GM12878 (cell line): ENCODE results near the gene RASGRP3. TPM values are rescaled to one million over a fixed set of nuclear protein-coding genes. Genes with fewer than 3 reads are reported as not detected.

Source experiments
- ATF7 ChIP-seq: fragments of 450-650 bp; IDR thresholded peaks from 2 replicates; pipeline ENCODE4 v1.6.1; 2016; ENCODE audit warnings: low read depth, mild to moderate bottlenecking
- CBFB ChIP-seq: IDR thresholded peaks from 2 replicates; pipeline ENCODE4 v1.6.1; 2016; ENCODE audit warnings: antibody characterized with exemption, low read depth
- CBX3 ChIP-seq: fragments of 200-600 bp; sonication (generic); IDR thresholded peaks from 2 replicates; pipeline ENCODE4 v1.6.1; 2016; ENCODE audit warnings: low read depth, borderline replicate concordance
- CBX5 ChIP-seq: sonication (generic); IDR thresholded peaks from 2 replicates; pipeline ENCODE4 v1.6.1; 2016; ENCODE audit warnings: low read depth, moderate library complexity, mild to moderate bottlenecking, inconsistent platforms
- CREM ChIP-seq: IDR thresholded peaks from 2 replicates; pipeline ENCODE4 v1.6.1; 2014; ENCODE audit warnings: antibody characterized with exemption, low read depth
- CTCF ChIP-seq, 3 experiments: IDR thresholded peaks in 2 of 3; conservative IDR thresholded peaks in 1 of 3; 2 replicates each; pipeline ENCODE4 v1.5.1; 2011; ENCODE audit warnings: low read depth in 3 of 3, low read length in 3 of 3, mild to moderate bottlenecking in 3 of 3, control low read depth in 2 of 3, moderate library complexity in 2 of 3, inconsistent platforms in 1 of 3, mixed read lengths in 1 of 3; ENCODE audit not compliant: control insufficient read depth in 2 of 3, insufficient read depth in 1 of 3; ENCODE audit errors: extremely low read depth in 1 of 3
- FOS ChIP-seq: IDR thresholded peaks from 3 replicates; pipeline ENCODE4 v1.6.1; 2011; ENCODE audit warnings: borderline replicate concordance; ENCODE audit not compliant: insufficient read length; ENCODE audit errors: extremely low read depth
- GATAD2B ChIP-seq: fragments of 450-650 bp; conservative IDR thresholded peaks from 2 replicates; pipeline ENCODE4 v1.6.1; 2017; ENCODE audit warnings: low read depth, mild to moderate bottlenecking, moderate library complexity
- IRF4 ChIP-seq: IDR thresholded peaks from 2 replicates; pipeline ENCODE4 v1.6.1; 2011; ENCODE audit warnings: low read depth, low read length
- KDM1A ChIP-seq: fragments of 200-600 bp; sonication (generic); IDR thresholded peaks from 2 replicates; pipeline ENCODE4 v1.6.1; 2016; ENCODE audit warnings: borderline replicate concordance
- KLF5 ChIP-seq: fragments of 450-650 bp; IDR thresholded peaks from 2 replicates; pipeline ENCODE4 v1.6.1; 2014; ENCODE audit warnings: mild to moderate bottlenecking; ENCODE audit not compliant: partially characterized antibody
- NRF1 ChIP-seq: conservative IDR thresholded peaks from 2 replicates; pipeline ENCODE4 v1.6.1; 2011; ENCODE audit warnings: mild to moderate bottlenecking, low read depth, low read length, improper control_type of control experiment
- PML ChIP-seq: IDR thresholded peaks from 2 replicates; pipeline ENCODE4 v1.6.1; 2012; ENCODE audit warnings: low read length, inconsistent platforms
- POLR2A ChIP-seq: IDR thresholded peaks from 2 replicates; pipeline ENCODE4 v1.6.1; 2011; ENCODE audit warnings: low read depth, mild to moderate bottlenecking, low read length
- POU2F2 ChIP-seq: IDR thresholded peaks from 3 replicates; pipeline ENCODE4 v1.6.1; 2011; ENCODE audit warnings: low read depth, mild to moderate bottlenecking, low read length, borderline replicate concordance
- PRDM15 ChIP-seq: fragments of 450-650 bp; formaldehyde crosslinking; IDR thresholded peaks from 2 replicates; pipeline ENCODE4 v1.4.0; 2020; ENCODE audit warnings: mild to moderate bottlenecking, moderate library complexity
- SMARCA5 ChIP-seq: fragments of 450-650 bp; IDR thresholded peaks from 2 replicates; pipeline ENCODE4 v1.6.1; 2017; ENCODE audit warnings: mild to moderate bottlenecking
- SREBF1 ChIP-seq: IDR thresholded peaks from 2 replicates; pipeline ENCODE4 v1.6.1; 2012; ENCODE audit warnings: mild to moderate bottlenecking, low read length
- SREBF2 ChIP-seq: IDR thresholded peaks from 2 replicates; pipeline ENCODE4 v1.6.1; 2012; ENCODE audit warnings: mild to moderate bottlenecking, low read length
- SRF ChIP-seq, 2 experiments: IDR thresholded peaks; 2 replicates each; pipeline ENCODE4 v1.6.1; 2011; ENCODE audit warnings: low read depth in 2 of 2, low read length in 2 of 2, mild to moderate bottlenecking in 1 of 2, moderate library complexity in 1 of 2
- ZNF687 ChIP-seq: fragments of 450-650 bp; IDR thresholded peaks from 2 replicates; pipeline ENCODE4 v1.6.1; 2017; ENCODE audit warnings: mild to moderate bottlenecking, moderate library complexity
- polyA plus RNA-seq, 11 experiments: library from polyadenylated mRNA; depleted of rRNA in 4 of 11; unstranded in 6 of 11; stranded (reverse) in 5 of 11; fragments of >200 nt; fragmentation: Nextera tagmentation in 4 of 11; fragmentation: Illumina TruSeq in 1 of 11; extraction: Ambion mirVana in 4 of 11; extraction: Trizol in 1 of 11; gene quantifications; 1 replicate in 1 of 11; 2 replicates in 10 of 11; pipeline versions ENCODE4 v1.2.1 to v1.2.3, GENCODE V29; 2011 to 2016; ENCODE audit warnings: inconsistent platforms in 2 of 11, missing spikeins in 2 of 11, low read depth in 1 of 11
- total RNA-seq, 4 experiments: library from RNA; depleted of rRNA in 3 of 4; stranded (reverse); fragments of >200 nt in 3 of 4; fragmentation: Illumina TruSeq in 1 of 4; extraction: Trizol in 1 of 4; gene quantifications; 2 replicates each; pipeline versions ENCODE4 v1.2.1 to v1.2.3, GENCODE V29; 2013 to 2021

RASGRP3 gene
- total and polyA plus RNA-seq, 10 of the 15 experiments (the other 5 are each of a cell fraction or from before 2014, with no cell fraction given): 31.6 to 106 (median 64.7) TPM

GRCh38 chr2:33476131-33476792 lies at the start of gene RASGRP3 (continued):
- no peak for TF ChIP-seq SRF (IDR thresholded peaks at IDR 0.05; ENCODE audit: low read depth in 2 of 2, low read length in 2 of 2)
- peak; percentile 61; the same call in 1 of the 2 replicates for TF ChIP-seq CBFB
- TF ChIP-seq CTCF (IDR thresholded peaks at IDR 0.05 in 2 of 3, conservative IDR thresholded peaks at IDR 0.05 in 1 of 3; ENCODE audit: control insufficient read depth in 2 of 3, extremely low read depth in 1 of 3, insufficient read depth in 1 of 3, low read depth in 3 of 3, low read length in 3 of 3): no peak
- no peak for TF ChIP-seq SREBF2
- TF ChIP-seq PML: peak; percentile 90
- no peak for TF ChIP-seq SREBF1
- TF ChIP-seq POLR2A: peak; percentile 82
- TF ChIP-seq ATF7: peak; percentile 13; the same call in 1 of the 2 replicates
- no peak for TF ChIP-seq CBX5
- no peak for TF ChIP-seq FOS
- no peak for TF ChIP-seq CBX3
- TF ChIP-seq CREM: peak; percentile 66
- TF ChIP-seq KLF5: peak; percentile 15
- peak; percentile 61; the same call in 2 of the 3 replicates for TF ChIP-seq POU2F2
- 0 out of 2 replicates have a peak, but pooled peaks have one; percentile 19 for TF ChIP-seq IRF4
- TF ChIP-seq SMARCA5: no peak
- TF ChIP-seq ZNF687: peak; percentile 37
- TF ChIP-seq PRDM15 (CRISPR knock-in tag): no peak
- no peak for TF ChIP-seq NRF1
- TF ChIP-seq KDM1A: no peak
- TF ChIP-seq GATAD2B: 0 out of 2 replicates have a peak, but pooled peaks have one; percentile 12
